Kidney (tissue), 14 donors: ENCODE measurements around the gene CRYBG2. TPM values are rescaled to one million over a fixed set of nuclear protein-coding genes. Genes with fewer than 3 reads are reported as not detected.
"Not testable (repeated sequence)": the region's sequence is repeated elsewhere in the genome, so short reads cannot be mapped to it uniquely, and the experiment has no call there.

ENCODE experiments used
- DNase-seq, 5 donors: peaks; one replicate each; pipeline ENCODE4 v3.0.0-alpha.2; 2013 to 2020
- FAIRE-seq: peaks from 2 replicates; lab custom pipeline; 2012; peaks lifted over from hg19 to GRCh38; lab: Jason Lieb, UNC
- H3K27ac ChIP-seq, 2 donors: one replicate each; pipeline ENCODE4 v1.7.0; 2013; ENCODE audit warnings: low read depth in 2 of 2, low read length in 2 of 2, inconsistent platforms in 1 of 2
- H3K27me3 ChIP-seq: one replicate; pipeline ENCODE4 v1.7.1; 2013; ENCODE audit warnings: low read length, inconsistent platforms; ENCODE audit not compliant: control insufficient read depth, insufficient read depth
- H3K36me3 ChIP-seq, 3 donors: one replicate each; pipeline versions ENCODE4 v1.7.0 to v1.7.1; 2013; ENCODE audit warnings: low read length in 3 of 3, control low read depth in 1 of 3, inconsistent platforms in 1 of 3; ENCODE audit not compliant: insufficient read depth in 3 of 3, control insufficient read depth in 2 of 3
- H3K4me1 ChIP-seq, 3 donors: one replicate each; pipeline versions ENCODE4 v1.7.0 to v1.7.1; 2013; ENCODE audit warnings: low read length in 3 of 3, inconsistent platforms in 1 of 3, low read depth in 1 of 3; ENCODE audit not compliant: control insufficient read depth in 2 of 3, insufficient read depth in 2 of 3
- H3K4me3 ChIP-seq, 3 donors: one replicate each; pipeline versions ENCODE4 v1.7.0 to v1.8.1; 2013; ENCODE audit warnings: low read length in 3 of 3, control low read depth in 1 of 3, inconsistent platforms in 1 of 3
- H3K9ac ChIP-seq, 3 donors: one replicate each; pipeline versions ENCODE4 v1.7.0 to v1.7.1; 2013; ENCODE audit warnings: low read length in 3 of 3, control low read depth in 1 of 3, inconsistent platforms in 1 of 3
- H3K9me3 ChIP-seq, 3 donors: one replicate each; pipeline versions ENCODE4 v1.7.0 to v1.7.1; 2013; ENCODE audit warnings: low read length in 3 of 3, control low read depth in 1 of 3, inconsistent platforms in 1 of 3; ENCODE audit not compliant: control insufficient read depth in 2 of 3, insufficient read depth in 1 of 3
- intact Hi-C: fragments of 100-400 bp; cut with DNase I; formaldehyde crosslinking; loops from one replicate; pipeline ENCODE4 v1.11.1; 2022
- polyA plus RNA-seq: library from polyadenylated mRNA; stranded (reverse); fragments of 350-450 nt; fragmentation: Illumina TruSeq; extraction: RNeasy Lipid Tissue Mini Kit (QIAGEN cat#74804); gene quantifications from one replicate; pipeline ENCODE4 v1.2.3, GENCODE V29; 2014; ENCODE audit warnings: low read depth, low replicate concordance; ENCODE audit not compliant: insufficient read depth
- total RNA-seq: library from RNA; stranded (reverse); fragmentation: NEBNext Ultra II Directional; extraction: Animal tissue kit (Norgen Biotek cat#: 25700); gene quantifications from one replicate; pipeline ENCODE4 v1.2.1, GENCODE V29; 2021
- TF ChIP-seq, protein P1 (sequence below): IDR thresholded peaks from 3 replicates; pipeline ENCODE4 v1.5.1; 2012; ENCODE audit warnings: mild to moderate bottlenecking, moderate library complexity, borderline replicate concordance; ENCODE audit not compliant: insufficient read depth; ENCODE audit errors: extremely low read depth
- donor health status: control.
- donor health status: control.
- donor health status: control.
- donor health status: control.
- donor health status: control.
- donor health status: DM: yes; HTN: yes; CAD: no.
- donor health status: Normal renal cell carcinoma (clear cell type).

CRYBG2 gene
- total and polyA plus RNA-seq, 2 donors from 2014 or later: 2.2 TPM; not detected in 1

DNA sequence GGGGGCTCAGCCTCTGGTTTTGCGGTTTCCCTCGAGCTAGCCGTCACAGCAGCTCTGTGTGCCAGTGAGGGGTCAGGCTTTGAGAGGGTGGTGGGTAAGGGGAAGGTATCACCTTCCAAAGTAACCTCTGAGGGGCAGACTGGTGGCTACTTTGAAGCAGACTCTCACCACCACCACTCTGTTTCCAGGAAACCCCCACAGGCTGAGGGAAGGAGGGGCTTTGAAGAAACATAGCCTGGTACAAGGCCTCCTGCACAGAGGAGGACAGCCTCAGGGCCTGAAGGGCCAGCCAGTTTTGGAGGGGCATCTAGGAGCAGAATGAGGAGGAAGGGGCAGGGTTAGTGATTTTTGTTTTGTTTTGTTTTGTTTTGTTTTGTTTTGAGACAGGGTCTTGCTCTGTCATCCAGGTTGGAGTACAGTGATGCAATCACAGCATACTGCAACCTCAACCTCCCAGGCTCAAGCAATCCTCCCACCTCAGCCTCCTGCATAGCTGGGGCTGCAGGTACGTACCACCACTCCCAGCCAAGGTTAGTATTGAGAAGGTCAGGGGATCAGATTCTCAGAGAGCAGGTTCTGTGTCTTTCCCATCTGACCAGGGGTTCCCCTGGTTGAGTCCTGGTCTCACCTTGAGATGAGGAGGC is 35.8 kb upstream of the CRYBG2 start:
- no peak overlapping the region for H3K4me3 ChIP-seq
- FAIRE-seq (no peak), DNase-seq (no peak)
- H3K36me3 ChIP-seq: no peaks in the 10 kb centered on the region
- H3K4me1 ChIP-seq: no peaks in the 10 kb centered on the region
- H3K9ac ChIP-seq: no peak overlapping the region
- no peak overlapping the region for H3K27ac ChIP-seq
- no peaks in the 10 kb centered on the region for H3K9me3 ChIP-seq
- intact Hi-C loops: no loop called here
- TF ChIP-seq, protein P1, sequence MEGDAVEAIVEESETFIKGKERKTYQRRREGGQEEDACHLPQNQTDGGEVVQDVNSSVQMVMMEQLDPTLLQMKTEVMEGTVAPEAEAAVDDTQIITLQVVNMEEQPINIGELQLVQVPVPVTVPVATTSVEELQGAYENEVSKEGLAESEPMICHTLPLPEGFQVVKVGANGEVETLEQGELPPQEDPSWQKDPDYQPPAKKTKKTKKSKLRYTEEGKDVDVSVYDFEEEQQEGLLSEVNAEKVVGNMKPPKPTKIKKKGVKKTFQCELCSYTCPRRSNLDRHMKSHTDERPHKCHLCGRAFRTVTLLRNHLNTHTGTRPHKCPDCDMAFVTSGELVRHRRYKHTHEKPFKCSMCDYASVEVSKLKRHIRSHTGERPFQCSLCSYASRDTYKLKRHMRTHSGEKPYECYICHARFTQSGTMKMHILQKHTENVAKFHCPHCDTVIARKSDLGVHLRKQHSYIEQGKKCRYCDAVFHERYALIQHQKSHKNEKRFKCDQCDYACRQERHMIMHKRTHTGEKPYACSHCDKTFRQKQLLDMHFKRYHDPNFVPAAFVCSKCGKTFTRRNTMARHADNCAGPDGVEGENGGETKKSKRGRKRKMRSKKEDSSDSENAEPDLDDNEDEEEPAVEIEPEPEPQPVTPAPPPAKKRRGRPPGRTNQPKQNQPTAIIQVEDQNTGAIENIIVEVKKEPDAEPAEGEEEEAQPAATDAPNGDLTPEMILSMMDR: no peak
- H3K27me3 ChIP-seq: no peaks in the 10 kb centered on the region

DNA sequence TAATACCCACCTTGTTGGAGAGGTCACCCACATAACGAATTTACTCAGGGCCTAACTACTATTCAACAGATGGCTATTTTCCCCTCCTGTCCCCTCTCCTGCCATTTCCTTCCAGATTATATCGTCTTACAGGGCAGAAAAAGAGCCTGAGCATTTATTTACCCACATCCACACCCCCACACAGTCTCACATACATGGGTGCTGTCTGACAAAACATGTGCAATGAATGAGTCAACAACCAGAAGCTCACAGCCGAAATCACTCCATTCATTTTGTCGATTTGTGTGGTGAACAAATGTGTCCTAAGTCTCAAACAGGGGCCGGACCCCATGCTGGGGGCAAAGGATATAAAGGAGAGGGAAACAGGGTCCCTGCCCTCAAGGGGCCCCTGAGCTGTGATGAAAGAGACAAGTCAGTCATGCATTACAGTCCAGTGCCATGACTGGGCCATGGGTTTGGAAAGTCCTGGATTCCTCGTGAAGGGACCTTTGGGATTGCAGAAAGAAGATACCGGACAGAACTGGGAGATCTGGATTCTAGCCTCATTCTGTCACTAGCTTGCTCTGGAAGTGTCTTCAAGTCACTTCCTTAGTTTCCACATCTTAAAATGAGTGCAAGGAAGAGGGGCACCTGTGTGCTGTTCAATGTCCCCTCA is 35.0 kb upstream of the CRYBG2 start:
- no peak overlapping the region for H3K4me3 ChIP-seq
- no peaks in the 10 kb centered on the region for H3K27me3 ChIP-seq
- no peaks in the 10 kb centered on the region for H3K36me3 ChIP-seq
- no peaks in the 10 kb centered on the region for H3K9me3 ChIP-seq
- H3K9ac ChIP-seq: no peak overlapping the region
- TF ChIP-seq, protein P1: no peak
- no peak overlapping the region for H3K27ac ChIP-seq
- no peak for DNase-seq
- no peaks in the 10 kb centered on the region for H3K4me1 ChIP-seq
- intact Hi-C loops: no loop called here
- FAIRE-seq: no peak

DNA sequence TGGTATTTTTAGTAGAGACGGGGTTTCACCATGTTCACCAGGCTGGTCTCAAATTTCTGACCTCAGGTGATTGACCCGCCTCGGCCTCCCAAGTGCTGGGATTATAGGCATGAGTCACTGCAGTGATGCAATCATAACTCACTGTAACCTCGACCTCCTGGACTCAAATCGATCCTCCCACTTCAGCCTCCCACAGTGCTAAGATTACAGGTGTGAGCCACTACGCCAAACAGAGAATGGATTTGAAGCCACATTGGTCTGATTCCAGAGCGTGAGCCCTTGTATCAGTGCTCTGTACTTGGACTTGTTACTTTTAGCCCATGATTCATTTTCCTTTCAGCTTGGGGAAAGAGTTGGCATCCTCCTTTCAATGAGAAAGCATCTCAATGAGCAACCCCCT is 33.5 kb upstream of the CRYBG2 start:
- no peaks in the 10 kb centered on the region for H3K4me1 ChIP-seq
- H3K4me3 ChIP-seq: no peak overlapping the region
- no peaks in the 10 kb centered on the region for H3K9me3 ChIP-seq
- DNase-seq: no peak
- no peak overlapping the region for H3K9ac ChIP-seq
- H3K36me3 ChIP-seq: no peaks in the 10 kb centered on the region
- intact Hi-C loops: no loop called here
- H3K27me3 ChIP-seq: no peaks in the 10 kb centered on the region
- no peak overlapping the region for H3K27ac ChIP-seq
- TF ChIP-seq, protein P1: no peak
- no peak for FAIRE-seq

DNA sequence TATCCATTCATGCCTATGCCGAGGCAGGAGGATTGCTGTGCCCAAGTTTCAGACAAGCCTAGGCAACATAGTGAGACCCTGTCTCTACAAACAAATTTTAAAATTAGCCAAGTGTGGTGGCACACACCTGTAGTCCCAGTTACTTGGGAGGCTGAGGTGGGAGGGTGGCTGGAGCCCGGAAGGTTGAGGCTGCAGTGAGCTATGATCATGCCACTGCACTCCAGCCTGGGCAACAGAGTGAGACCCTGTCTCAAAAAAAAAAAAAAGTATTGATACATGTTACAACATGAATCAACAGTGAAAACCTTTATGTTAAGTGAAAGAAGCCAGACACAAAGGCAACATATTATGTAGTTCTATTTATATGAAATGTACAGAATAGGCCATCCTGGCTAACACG is 31.1 kb upstream of the CRYBG2 start:
- H3K4me1 ChIP-seq, intact Hi-C loops, FAIRE-seq, H3K9me3 ChIP-seq, DNase-seq, H3K27ac ChIP-seq, H3K36me3 ChIP-seq, H3K27me3 ChIP-seq, H3K9ac ChIP-seq, H3K4me3 ChIP-seq: not testable (repeated sequence)
